GM19025 (cell line): ENCODE measurements around the gene URM1.

Experiments used
- ATAC-seq: cut with Tn5 transposase; IDR thresholded peaks from one replicate; pipeline ENCODE4 v1.9.1; 2021; ENCODE audit warnings: mild to moderate bottlenecking, low read depth, moderate library complexity; ENCODE audit not compliant: unreplicated experiment

The URM1 gene

DNA sequence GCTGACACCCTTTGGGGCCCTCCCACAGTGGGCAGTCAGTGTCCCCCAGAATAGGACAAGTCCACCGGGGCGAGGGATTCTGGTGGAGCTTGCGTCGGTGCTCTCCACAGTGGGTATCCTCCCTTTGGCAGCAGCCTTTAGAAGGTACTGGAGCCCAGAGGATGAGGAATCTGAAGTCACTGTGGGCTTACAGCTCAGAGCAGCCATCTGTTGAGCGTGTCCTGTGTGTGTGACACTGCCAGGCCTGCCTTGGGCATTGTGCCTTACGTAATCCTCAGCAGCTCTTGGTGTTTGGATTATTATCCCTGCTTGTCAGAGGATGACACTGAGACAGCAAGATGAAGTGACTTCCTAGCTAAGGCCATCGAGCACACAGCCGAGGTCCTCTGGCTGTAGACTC is 12.6 kb downstream of the URM1 start:
- no peak for ATAC-seq

DNA sequence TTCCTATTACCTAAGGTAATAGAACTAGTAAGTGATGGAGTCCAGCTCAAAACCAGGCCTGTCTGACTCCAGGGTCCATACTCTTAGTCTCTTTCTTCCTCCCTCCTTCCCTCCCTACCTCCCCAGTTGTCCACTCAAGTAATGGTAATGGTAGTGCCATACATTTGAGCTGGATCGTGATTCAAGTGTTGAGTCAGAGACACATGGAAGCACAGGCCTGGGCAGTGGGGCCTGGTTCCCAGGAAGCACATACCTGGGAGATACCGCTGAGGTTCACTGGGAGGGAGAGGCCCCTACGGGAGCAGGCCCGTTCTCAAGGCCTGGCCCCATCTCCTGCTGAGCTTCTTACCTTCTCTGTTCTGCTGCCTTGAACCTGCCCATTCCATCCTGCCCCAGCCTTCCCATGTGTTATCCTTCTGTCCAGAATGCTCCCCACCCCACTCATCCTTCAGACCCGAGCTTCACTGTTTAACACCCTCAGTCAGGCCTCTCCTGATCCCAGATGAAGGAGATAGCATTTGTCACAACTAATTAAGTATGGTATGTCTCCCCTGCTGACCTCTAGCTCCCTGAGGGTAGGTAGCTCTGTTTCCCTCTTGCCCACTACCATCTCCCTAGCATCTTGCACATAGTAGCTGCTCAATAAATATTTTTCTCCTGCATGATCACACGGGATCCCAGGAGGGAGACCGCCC is 13.8 kb downstream of the URM1 start:
- ATAC-seq, result no peak

DNA sequence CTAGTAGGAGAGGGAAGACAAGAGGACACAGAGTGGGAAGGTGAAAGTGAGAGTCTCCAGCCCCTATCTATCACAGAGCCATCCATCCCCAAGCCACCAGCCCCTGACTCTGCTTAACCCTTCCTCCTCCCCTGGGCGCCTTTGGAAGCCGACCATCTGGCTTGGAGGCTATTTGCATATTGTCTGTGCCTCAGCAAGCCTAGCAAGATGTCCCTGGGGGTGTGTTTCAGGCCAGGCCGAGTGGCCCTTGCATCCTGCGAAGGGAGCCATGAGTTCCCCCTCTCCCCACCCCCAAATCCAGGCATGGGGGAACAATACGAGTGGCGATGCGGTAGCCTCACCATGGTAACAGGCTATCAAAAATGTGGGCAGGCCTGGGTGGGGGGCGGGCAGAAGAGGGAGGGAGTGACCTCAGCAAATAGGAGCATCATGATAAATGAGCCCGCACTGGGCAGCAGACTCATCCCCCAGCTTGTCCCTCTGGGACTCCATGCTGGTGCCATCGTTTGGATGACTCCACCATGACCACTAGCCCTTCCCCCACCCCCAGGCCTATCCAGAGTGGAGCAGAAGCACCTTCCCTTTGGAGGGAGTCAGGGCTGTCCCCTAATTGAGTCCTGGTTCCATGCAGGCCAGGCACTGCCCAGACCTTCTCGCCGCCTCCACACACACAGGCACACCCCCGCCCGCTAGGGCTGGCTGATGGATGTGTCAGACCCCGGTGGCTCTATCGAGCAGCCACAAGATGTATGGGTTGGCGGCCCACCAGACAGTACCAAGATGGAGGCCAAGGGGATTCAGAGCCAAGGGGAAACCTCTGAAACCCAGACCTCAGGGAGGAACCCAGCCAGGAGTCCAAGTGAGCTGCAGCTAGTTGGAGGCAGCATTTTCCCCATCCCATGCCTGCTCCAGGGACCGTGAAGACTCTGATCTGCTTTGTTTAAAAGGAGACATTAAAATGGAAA is 14.6 kb downstream of the URM1 start:
- ATAC-seq, result no peak

DNA sequence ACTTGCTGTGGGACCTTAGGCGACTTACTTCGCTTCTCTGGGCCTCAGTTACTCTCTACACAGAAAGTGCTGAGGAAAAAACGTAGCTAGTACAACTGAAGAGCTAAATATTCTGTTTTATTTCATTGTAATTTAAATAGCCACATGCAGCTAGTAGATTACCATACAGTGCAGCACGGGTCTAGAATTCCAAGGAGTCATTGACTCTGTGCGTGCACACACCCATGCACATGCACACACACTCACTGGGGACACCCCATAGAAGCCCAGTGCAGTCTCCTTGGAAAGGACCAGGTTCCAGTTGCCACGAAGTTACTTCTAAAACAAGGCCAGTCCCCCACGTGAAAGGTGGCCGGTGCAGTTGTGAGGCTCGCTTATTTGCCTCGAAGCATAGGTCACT is 17.0 kb downstream of the URM1 start:
- ATAC-seq, result no peak

DNA sequence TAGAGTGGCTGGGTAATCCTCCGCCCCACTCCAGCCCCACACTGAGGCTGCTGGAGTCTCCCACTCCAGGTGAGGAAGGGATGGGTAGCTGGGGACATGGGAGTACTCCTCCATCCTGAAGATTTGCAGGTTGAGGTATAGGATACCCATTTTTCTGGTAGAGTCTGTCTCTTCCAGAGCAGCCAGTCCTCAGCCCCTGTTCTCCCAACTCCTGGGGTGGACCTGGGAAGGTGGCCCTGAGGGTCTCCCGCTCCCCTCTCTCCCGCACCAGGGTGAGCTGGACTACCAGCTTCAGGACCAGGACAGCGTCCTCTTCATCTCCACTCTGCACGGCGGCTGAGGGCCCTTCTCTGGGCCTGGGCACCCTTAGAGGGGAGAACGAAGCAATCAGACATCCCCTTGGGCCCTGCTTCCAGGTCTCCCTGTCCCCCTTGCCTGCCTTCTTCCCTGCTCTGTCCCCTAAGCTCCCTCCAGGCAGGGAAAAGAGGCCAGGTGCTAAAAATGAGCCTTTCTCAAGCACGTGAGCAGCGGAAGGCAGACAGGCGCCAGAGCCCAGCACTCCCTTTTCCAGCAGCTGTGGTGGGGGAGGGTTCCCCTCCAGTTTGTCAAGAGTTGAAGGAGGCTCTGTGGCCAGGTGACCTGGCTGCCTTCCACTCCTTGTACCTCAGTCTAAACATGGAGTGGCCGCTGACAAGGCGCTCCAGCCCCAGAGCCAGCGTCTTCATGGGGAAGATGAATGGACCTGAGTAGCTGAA is 18.4 kb downstream of the URM1 start:
- ATAC-seq, result no peak

DNA sequence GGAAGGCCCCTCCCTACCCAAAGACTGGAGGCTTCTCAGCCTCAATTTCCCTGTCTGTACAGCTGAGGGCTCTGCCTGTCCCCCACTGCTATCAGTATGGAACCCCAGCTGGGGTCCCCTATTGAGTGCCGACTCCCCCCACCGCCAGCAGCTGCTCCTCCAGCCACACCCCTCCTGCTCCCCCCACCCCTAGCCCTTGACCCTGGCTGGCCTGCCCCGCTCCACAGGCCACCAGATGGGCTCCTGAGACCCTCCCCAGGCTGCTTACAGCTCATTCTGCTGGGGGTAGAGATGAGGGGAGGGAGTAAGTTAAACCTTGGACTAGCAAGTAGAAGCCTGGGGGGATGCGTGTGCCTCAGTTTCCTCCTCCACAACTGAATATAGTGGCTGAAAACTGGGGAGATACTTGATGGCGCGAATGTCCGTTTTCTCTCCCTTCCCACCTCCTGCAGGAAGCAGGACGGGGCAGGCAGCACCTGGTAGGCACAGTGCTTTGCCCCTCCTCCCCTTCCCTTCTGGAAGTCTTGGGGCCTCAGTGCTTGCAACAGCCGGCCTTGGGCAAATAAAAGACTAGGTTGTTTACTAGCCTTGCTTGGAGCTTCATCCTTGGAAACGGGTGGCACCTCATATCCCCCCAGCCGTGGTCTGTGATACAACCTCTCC is 19.1 kb downstream of the URM1 start:
- no peak for ATAC-seq

DNA sequence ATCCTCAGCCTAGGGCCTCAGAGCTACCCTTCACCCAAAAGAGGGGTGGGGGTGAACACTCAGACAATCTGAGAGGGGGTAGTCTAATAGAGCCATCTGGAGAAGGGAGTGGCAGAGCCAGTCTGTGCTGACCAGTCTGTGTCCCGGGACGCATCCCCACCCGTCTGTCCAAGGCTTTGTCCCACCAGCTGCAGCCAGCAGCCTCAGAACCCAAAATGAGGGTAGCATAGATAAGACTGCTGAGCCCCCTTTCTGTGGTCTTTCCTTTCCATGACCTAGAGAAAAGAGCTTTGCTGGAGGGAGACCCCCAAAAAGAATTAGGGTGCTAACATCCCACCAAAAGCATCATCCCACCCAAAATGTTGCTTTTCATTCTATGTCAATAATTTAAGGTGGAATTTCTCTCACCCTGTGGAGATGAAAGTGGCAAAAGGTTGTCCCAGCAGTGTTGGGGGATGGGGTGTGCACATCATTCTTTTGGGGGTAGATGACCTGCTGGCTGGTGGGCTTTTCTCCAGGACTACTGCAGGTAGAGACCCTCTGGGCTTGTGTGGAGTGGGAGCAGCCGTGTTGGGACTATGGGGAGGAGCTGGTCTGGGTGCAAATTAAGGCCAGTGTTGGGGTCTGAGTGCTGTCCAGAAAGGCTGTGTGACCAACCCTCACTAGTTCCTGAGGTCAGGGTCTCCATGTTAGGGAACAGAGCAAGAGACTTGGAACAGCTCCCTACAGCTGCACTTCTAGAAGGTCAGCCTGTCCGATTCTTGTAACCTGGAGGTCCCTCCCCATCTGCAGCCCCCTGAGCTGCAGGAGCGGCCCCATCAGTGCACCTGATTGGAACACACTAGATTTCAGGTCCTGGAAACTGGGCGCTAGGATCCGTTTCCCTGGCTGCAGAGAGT is 19.9 kb downstream of the URM1 start:
- ATAC-seq, result no peak

DNA sequence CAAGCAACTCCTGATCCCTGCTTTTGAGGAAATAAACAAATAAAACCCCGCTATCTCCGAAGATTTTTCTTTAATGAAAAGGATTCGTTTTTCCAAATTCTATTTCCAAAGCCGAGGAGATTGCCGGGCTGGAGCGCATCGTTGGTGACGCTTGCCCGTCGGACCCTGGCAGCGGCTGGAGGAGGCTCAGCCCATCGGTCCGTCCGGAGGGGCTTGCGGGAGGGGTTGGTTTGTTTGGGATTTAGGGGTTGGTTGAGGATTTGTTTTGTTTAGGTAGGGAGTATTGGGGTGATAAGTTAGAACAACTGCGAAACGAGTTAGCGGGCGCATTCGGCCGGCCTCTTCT is 20.8 kb downstream of the URM1 start:
- no peak for ATAC-seq

DNA sequence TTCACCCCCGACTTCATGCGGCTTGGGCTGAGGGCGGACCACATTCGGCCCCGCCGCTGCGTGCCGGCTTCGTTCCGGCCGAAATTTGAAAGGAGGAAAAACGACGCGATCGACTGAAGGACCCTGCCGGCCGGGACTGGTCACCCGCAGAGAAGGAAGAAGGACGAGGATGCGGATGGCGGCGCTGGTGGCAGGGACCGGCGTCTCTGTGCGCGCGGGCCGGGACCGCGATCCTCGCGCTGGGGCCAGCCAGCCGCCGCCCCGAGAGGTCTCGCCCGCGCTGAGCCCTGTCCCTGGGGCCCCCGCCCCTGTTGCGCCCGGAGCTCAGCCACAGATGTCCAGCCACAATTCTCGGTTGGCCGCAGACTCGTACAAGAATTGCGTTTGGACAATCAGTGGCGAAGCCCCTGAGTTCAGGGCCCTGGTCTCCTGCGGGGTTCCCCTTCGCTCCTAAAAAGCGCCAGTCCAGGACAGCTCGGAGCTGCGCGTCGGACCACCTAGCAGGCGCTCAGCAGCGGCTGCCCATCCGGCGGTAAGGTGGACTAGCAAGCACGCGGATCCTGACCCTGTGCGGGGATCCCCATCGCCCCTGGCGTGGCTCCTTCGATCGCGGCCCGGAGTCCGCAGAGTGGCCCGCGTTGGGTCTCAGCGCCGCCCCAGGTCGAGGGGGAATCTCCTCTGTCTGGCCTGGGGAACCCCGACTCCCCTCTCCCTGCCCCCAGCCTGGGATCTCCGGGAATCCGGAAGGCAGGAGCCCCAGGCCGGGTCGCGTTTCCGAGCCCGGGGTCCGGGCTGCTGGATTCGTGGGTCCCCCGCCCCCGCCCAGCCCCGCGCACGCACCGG is 21.3 kb downstream of the URM1 start:
- ATAC-seq, result no peak

DNA sequence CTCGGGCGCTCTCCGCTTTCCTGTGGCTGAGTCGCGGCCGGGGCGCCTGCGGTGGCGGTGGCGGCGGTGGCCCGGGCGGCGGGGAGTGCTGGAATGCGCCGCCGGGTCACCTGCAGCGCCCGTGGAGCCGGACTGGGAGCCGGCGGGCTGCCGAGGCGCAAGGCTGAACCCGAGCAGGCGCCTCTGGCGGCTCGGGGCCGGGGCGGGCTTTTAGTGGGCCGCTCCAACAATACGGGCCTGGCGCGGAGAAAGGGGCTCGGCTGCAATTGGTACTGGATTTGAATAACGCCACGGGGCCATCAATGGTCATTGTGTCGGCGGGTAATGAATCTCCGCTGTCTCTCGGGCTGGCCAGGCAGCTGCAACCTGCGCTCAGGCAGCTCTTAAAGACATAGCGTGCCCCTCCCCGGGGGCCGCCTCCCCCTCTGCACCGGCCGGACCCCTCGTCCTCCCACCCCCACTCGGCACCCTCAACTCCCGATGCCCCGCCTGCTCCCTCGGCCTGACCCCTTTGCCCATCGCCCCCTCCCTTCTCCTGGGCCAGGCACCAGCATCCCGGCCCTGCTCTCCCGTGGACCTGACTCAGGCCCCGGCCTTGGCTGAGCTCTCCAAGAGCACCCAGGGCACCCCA is 22.1 kb downstream of the URM1 start:
- ATAC-seq, result no peak

DNA sequence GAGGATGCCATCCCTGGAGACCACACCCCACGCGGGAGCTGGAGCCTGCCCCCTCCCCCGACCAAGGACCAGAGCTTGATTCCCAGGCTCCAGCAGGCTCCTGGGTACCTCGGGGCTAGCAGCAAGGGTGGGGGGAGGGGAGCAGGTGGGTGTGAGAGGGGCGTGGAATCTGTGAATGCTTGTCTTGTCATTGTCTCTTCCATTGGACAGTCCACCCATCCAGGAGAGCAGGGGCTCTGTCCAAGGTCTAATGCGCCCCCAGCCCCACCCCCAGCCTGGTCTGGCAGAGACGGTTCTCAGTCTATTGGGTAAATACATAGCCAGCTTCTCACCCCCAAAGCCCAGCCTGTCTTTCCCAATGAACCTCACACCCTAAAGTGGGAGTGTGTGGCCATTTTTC is 22.8 kb downstream of the URM1 start:
- ATAC-seq, result no peak

DNA sequence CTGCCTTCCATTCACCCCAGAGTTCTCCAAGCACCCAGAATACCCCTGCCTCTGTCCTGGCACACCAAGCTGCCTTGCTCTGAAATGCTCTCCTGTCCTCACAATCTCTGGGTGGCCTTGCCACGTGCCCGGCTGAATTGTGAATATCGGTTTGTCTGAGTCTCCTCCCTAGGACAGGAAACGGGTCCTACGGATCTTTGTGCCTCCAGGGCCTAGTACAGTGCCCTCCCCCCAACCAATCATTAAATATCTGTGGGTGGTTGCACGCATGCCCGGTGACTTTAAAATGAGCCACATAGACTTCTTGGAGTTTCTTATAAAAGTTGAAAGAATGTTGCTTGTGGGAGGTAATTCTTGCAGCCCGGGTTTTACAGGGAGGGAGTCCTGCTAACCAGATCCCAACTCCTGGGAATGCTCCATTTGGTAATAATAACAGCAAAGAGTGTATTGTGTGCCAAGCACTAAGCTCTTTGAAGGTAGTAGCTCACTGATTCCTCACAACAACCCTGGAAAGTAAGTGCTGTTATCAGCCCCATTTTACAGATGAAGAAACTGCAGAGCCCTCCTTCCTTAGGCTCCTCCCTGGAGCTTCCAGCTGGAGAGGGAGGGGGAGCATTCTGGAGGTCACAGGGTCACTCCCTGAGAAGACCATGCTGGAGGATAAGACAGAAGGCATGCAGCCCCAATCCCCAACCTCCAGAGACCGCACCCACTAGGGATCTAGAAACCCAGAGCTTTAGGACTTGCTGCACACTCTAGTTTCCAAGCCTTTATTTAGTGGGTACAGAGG is 23.4 kb downstream of the URM1 start:
- no peak for ATAC-seq

DNA sequence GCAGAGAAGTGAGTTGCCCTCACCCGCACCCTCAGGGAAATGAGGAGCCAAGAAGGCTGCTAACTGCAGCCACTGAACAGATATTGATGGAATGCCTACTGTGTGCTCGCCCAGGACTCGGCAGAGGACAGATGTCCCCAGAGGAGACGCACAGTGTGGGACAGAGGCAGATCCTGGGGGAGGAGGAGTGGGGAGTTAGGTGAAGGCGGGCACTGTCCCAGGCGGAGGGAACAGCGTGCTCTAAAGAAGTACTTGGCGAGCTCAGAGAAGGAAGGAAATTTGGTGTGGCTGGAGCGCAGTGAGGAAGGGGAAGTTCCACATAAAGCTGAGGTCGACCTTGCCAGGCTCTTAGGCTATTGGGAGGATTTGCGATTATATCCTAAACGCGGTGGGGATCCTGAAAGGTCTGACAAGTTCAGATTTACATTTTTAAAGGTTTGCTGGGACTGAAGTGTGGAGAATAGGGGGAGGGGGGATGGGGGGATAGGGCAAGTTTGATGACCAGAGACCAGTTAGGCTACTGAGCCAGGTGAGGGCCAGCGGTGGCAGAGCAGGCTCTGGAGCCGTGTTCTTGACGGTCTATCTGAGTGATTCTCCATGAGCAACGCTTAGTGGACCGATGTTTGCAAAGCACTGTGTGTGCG is 25.9 kb downstream of the URM1 start:
- no peak for ATAC-seq

DNA sequence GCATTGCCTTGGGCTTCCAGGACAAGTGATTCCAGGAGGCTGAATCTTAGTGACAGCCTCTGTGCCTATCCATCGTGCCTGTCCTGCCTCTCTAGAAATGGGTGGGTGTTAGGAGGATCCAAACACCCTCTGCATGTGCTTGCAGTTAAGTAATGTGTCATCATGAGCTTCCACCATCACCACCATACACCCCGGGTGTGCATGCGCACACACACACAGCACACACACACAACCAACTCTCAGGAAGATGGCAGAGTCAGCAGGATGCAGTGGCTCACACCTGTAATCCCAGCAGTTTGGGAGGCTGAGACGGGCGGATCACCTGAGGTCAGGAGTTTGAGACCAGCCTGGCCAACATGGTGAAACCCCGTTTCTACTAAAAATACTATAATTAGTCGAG is 26.7 kb downstream of the URM1 start:
- ATAC-seq, result no peak

DNA sequence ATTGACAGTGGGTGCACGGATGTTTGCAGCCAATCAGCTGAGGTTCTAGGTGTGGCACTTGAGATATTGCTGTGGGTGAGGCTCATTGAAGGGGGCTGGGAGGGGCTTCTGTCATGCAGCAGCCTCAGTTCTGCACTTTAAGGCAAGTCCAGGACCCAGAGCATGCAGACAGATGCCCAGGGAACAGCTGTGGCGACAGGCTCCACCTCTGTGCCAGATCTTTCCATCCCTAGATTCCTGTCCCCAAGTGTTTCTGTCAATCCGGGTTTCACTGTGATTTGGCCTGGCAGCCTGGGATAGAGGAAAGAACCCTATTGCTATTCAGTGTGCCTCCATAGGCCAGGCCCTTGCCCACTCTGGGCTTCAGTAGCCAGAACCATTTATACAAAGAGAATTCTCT is 28.7 kb downstream of the URM1 start:
- no peak for ATAC-seq

DNA sequence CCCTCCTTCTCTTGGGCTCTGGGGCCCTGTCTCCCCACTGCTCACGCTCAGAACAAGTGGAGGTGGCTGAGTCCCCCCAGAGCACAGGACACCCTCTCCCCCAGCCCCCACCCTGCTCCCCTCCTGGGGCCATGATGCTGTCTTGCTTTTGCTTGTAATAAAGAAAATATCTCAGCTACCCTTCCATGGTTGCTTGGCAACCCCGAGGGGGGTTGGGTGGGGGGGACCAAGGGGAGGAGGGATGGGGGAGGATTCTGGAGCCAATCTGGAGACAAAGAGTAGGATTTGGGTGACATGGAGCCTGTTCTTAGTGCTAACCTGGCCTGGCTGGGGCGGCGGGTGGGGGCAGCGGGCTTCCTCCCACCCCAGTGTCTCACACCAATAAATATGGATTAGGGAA is 33.4 kb downstream of the URM1 start:
- no peak for ATAC-seq

DNA sequence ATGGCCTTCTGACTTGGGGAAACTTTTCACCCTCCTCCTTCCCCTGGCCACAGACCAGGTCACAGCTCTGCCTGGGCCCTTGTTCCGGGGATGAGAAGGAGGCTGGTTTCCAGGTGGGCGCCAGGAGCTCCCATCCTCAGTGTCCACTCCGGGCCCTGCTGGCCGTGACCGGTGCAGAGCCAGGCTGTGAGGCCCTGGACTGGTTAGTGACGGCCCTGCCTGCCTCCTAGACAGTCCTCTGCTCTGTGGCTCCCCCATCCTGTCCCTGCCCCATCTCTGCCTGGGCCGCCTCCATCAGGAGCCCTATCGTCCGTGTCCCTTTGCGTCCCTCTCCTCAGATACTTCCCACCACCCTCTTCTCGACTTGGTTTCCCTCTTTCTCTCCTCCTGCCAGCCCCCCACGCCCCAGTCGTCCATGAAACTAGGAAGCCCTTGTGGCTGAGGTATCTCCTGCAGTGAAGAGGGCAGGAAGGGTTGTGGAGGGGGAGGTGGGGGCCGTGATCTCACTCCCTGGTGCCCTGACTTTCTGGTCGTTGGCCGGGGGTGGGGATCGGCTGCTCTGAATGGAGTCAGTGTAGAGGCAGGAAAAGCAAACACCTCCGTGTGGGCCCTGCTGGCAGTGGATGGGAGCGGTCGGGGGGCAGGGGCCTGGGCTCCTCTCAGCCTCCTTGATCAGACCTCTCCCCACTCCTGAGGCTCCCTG is 34.1 kb downstream of the URM1 start:
- no peak for ATAC-seq
